ENCODE results near the gene ZNF524. TPM values are rescaled to one million over a fixed set of nuclear protein-coding genes. Genes with fewer than 3 reads are reported as not detected.

Gene ZNF524
- total and polyA plus RNA-seq, 9 of the 15 experiments (the other 6 are each of a cell fraction or from before 2014, with no cell fraction given): 0.08 to 15.6 (median 2.9) TPM

DNA sequence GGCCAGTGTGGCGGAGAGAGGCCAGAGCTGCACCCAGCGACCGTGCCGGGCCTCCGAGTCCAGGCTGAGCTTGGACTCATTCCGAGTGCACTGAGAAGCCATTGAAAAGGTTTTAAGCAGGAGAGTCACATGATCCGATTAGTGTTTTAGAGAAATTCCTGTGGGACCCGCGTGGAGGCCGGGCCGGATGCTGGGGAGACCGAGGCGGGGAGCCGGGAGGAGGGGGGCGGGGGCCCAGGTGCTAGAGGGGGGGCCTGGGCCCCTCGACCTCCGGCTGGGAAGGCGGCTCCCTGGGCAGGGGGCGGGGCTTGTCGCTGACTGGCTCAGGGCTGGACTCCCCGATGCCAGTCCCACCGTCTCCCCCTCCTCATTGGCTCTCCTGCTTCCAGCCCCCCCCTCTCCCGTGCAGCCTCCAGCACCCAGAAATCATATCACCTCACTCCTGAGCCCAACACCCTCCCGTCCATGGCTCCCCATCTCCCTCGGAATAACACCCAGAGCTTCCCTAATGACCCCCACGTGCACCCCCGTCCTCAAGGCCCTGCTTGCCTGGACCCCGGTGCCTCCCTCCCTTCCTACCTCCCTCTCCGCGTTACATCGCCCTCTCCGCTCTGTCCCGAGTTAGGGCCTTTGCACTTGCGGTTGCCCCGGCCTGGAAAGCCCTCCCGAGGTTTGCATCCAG lies 14.3 kb upstream of the ZNF524 start (continued):
- TF ChIP-seq FOXM1 (IDR thresholded peaks at IDR 0.05; ENCODE audit: low read depth) (no peak), FOXM1 (CRISPR knock-in tag; IDR thresholded peaks at IDR 0.05; ENCODE audit: low read depth) (no peak), ATF7 (IDR thresholded peaks at IDR 0.05) (no peak), TEAD4 (IDR thresholded peaks at IDR 0.05; ENCODE audit: low read length) (no peak), TEAD4 (CRISPR knock-in tag; IDR thresholded peaks at IDR 0.05; ENCODE audit: borderline replicate concordance) (no peak), POLR2A (conservative IDR thresholded peaks at IDR 0.05) (no peak), ZFPM2 (CRISPR knock-in tag; IDR thresholded peaks at IDR 0.05) (no peak)
- TF ChIP-seq, protein P1, sequence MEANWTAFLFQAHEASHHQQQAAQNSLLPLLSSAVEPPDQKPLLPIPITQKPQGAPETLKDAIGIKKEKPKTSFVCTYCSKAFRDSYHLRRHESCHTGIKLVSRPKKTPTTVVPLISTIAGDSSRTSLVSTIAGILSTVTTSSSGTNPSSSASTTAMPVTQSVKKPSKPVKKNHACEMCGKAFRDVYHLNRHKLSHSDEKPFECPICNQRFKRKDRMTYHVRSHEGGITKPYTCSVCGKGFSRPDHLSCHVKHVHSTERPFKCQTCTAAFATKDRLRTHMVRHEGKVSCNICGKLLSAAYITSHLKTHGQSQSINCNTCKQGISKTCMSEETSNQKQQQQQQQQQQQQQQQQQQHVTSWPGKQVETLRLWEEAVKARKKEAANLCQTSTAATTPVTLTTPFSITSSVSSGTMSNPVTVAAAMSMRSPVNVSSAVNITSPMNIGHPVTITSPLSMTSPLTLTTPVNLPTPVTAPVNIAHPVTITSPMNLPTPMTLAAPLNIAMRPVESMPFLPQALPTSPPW (CRISPR knock-in tag; IDR thresholded peaks at IDR 0.05): peak; percentile 56
- TF ChIP-seq, protein P2, sequence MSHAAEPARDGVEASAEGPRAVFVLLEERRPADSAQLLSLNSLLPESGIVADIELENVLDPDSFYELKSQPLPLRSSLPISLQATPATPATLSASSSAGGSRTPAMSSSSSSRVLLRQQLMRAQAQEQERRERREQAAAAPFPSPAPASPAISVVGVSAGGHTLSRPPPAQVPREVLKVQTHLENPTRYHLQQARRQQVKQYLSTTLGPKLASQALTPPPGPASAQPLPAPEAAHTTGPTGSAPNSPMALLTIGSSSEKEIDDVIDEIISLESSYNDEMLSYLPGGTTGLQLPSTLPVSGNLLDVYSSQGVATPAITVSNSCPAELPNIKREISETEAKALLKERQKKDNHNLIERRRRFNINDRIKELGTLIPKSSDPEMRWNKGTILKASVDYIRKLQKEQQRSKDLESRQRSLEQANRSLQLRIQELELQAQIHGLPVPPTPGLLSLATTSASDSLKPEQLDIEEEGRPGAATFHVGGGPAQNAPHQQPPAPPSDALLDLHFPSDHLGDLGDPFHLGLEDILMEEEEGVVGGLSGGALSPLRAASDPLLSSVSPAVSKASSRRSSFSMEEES (CRISPR knock-in tag; IDR thresholded peaks at IDR 0.05): peak; percentile 54
- TF ChIP-seq, protein P3, sequence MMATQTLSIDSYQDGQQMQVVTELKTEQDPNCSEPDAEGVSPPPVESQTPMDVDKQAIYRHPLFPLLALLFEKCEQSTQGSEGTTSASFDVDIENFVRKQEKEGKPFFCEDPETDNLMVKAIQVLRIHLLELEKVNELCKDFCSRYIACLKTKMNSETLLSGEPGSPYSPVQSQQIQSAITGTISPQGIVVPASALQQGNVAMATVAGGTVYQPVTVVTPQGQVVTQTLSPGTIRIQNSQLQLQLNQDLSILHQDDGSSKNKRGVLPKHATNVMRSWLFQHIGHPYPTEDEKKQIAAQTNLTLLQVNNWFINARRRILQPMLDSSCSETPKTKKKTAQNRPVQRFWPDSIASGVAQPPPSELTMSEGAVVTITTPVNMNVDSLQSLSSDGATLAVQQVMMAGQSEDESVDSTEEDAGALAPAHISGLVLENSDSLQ (IDR thresholded peaks at IDR 0.05): peak; percentile 82
